ENCODE results near the gene ZNF385A. TPM values are rescaled to one million over a fixed set of nuclear protein-coding genes. Genes with fewer than 3 reads are reported as not detected.

The ZNF385A gene
- polyA plus RNA-seq, 1 donor from 2014 or later, result 0.46 TPM

- no peak overlapping the region for H3K27ac ChIP-seq (ENCODE audit: low read length)
- H4K20me1 ChIP-seq (ENCODE audit: insufficient read depth), result no peaks in the 10 kb centered on the region
- TF ChIP-seq CTCF (IDR thresholded peaks at IDR 0.05; ENCODE audit: poor library complexity, severe bottlenecking), result no peak
- no peak for TF ChIP-seq POLR2AphosphoS5 (IDR thresholded peaks at IDR 0.05)
- TF ChIP-seq RAD21 (conservative IDR thresholded peaks at IDR 0.05), result no peak
- TF ChIP-seq REST (IDR thresholded peaks at IDR 0.05; ENCODE audit: borderline replicate concordance), result no peak
- no peaks in the 10 kb centered on the region for H3K79me2 ChIP-seq (replicated peaks; ENCODE audit: insufficient read depth, low read length)
- H3K9ac ChIP-seq (ENCODE audit: low read length), result no peak overlapping the region
- H3K36me3 ChIP-seq (ENCODE audit: insufficient read depth, low read length), result no peaks in the 10 kb centered on the region
- H2AFZ ChIP-seq (ENCODE audit: low read depth, low read length), result no peak overlapping the region
- no peak overlapping the region for H3K4me2 ChIP-seq (ENCODE audit: low read length)
- no peaks in the 10 kb centered on the region for H3K27me3 ChIP-seq (ENCODE audit: insufficient read depth, low read depth, low read length)
- no peak overlapping the region for H3K4me3 ChIP-seq (ENCODE audit: low read length)
- no peaks in the 10 kb centered on the region for H3F3A ChIP-seq (ENCODE audit: insufficient read depth, low read length, poor library complexity, severe bottlenecking)
- H3K9me3 ChIP-seq (ENCODE audit: low read length), result no peaks in the 10 kb centered on the region
- H3K9me2 ChIP-seq (ENCODE audit: insufficient read depth, low read length), result no peaks in the 10 kb centered on the region
These were observed 42.6 kb upstream of the ZNF385A start for GRCh38 chr12:54427106-54427505.

- Histone ChIP-seq H4K20me1 (ENCODE audit: insufficient read depth) (no peaks in the 10 kb centered on the region), H3K9ac (ENCODE audit: low read length) (no peak overlapping the region), H3K27me3 (ENCODE audit: insufficient read depth, low read depth, low read length) (no peaks in the 10 kb centered on the region), H3K79me2 (replicated peaks; ENCODE audit: insufficient read depth, low read length) (no peaks in the 10 kb centered on the region), H3K9me3 (ENCODE audit: low read length) (no peaks in the 10 kb centered on the region), H3K9me2 (ENCODE audit: insufficient read depth, low read length) (no peaks in the 10 kb centered on the region), H2AFZ (ENCODE audit: low read depth, low read length) (no peak overlapping the region), H3K4me2 (ENCODE audit: low read length) (no peak overlapping the region), H3K27ac (ENCODE audit: low read length) (no peak overlapping the region), H3F3A (ENCODE audit: insufficient read depth, low read length, poor library complexity, severe bottlenecking) (no peaks in the 10 kb centered on the region), H3K4me3 (ENCODE audit: low read length) (no peak overlapping the region), H3K36me3 (ENCODE audit: insufficient read depth, low read length) (no peaks in the 10 kb centered on the region)
- TF ChIP-seq MXI1 (conservative IDR thresholded peaks at IDR 0.05; ENCODE audit: poor library complexity, severe bottlenecking), result no peak
- no peak for TF ChIP-seq SMC3 (conservative IDR thresholded peaks at IDR 0.05; ENCODE audit: poor library complexity)
- no peak for TF ChIP-seq CTCF (IDR thresholded peaks at IDR 0.05; ENCODE audit: poor library complexity, severe bottlenecking)
- no peak for TF ChIP-seq EZH2 (IDR thresholded peaks at IDR 0.05; ENCODE audit: borderline replicate concordance, insufficient read depth, low read length, poor library complexity, severe bottlenecking)
These were observed 42.2 kb upstream of the ZNF385A start for GRCh38 chr12:54426690-54427089.
